Tibial artery (tissue), 4 donors: ENCODE measurements around the gene SPINK8.
A peak's percentile ranks its signal among the peaks of the same experiment; 100 is the strongest.
"Not testable (repeated sequence)": the region's sequence is repeated elsewhere in the genome, so short reads cannot be mapped to it uniquely, and the experiment has no call there.

ENCODE experiments used
- DNase-seq, 2 donors: peaks; one replicate each; pipeline ENCODE4 v3.0.0-alpha.2; 2019
- H3K27ac ChIP-seq, 2 donors: fragments of 200-600 bp; sonication (generic) in 1 of 2; 1 replicate in 1 of 2; 2 replicates in 1 of 2; pipeline ENCODE4 v1.5.1; 2018 to 2019; ENCODE audit warnings: mild to moderate bottlenecking in 1 of 2
- H3K27me3 ChIP-seq, 2 donors: fragments of 200-600 bp; sonication (generic) in 1 of 2; one replicate each; pipeline versions ENCODE4 v1.5.1 to v1.6.0; 2016 to 2019
- H3K36me3 ChIP-seq, 3 donors: fragments of 200-600 bp; sonication (generic) in 2 of 3; one replicate each; pipeline ENCODE4 v1.5.1; 2016 to 2019; ENCODE audit warnings: mild to moderate bottlenecking in 2 of 3
- H3K4me1 ChIP-seq, 4 donors: fragments of 200-600 bp; sonication (generic) in 2 of 4; 1 replicate in 3 of 4; 2 replicates in 1 of 4; pipeline ENCODE4 v1.5.1; 2016 to 2019
- H3K4me3 ChIP-seq, 2 donors: fragments of 200-600 bp; sonication (generic) in 1 of 2; 1 replicate in 1 of 2; 2 replicates in 1 of 2; pipeline ENCODE4 v1.5.1; 2018 to 2019; ENCODE audit warnings: mild to moderate bottlenecking in 2 of 2
- H3K9me3 ChIP-seq, 3 donors: fragments of 200-600 bp; sonication (generic) in 1 of 3; one replicate each; pipeline ENCODE4 v1.5.1; 2016 to 2019
- intact Hi-C: fragments of 100-400 bp; cut with DNase I; formaldehyde crosslinking; loops from one replicate; pipeline ENCODE4 v1.15.0; 2023; ENCODE audit warnings: low total_unique reads
- TF ChIP-seq, protein P1 (sequence below), 2 experiments: fragments of 200-600 bp in 1 of 2; fragments of 450-650 bp in 1 of 2; IDR thresholded peaks; one replicate each; pipeline ENCODE4 v1.5.1; 2017 to 2019; ENCODE audit warnings: antibody characterized with exemption in 2 of 2, mild to moderate bottlenecking in 1 of 2, moderate library complexity in 1 of 2

Gene SPINK8

DNA sequence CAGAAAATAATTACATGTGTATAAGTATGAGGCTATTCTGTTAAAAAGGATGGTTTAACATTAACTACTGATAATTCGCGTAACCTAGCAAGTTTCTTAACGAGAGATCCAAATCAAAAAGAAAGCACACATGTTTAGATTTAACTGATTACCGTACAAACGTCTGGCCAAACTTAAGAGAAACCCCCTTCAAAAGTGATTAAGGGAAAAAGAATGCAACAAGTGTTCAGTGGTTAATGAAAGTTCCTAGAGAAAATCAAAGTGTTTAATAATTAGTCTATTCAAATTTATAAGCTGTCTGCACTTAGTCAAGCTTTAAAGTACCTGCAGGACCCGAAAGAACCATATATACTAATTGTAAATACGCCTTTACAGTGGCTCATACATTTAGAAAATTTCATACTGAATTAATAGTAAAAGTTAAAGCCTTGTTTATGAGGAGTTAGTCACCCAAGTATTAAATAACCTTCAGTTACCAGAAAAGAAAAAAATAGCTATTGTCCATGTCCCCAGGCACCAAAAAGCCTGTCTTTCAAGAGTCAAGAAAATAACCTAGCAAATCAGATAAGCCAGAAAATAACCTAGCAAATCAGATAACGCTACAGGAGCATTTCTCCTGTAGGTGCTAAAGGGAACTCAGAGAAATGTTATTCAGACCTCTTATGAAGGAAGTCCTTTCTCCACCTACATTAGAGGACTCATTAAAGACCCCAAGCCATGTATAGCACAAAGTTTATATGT lies 58.0 kb downstream of the SPINK8 start:
- TF ChIP-seq, protein P1, sequence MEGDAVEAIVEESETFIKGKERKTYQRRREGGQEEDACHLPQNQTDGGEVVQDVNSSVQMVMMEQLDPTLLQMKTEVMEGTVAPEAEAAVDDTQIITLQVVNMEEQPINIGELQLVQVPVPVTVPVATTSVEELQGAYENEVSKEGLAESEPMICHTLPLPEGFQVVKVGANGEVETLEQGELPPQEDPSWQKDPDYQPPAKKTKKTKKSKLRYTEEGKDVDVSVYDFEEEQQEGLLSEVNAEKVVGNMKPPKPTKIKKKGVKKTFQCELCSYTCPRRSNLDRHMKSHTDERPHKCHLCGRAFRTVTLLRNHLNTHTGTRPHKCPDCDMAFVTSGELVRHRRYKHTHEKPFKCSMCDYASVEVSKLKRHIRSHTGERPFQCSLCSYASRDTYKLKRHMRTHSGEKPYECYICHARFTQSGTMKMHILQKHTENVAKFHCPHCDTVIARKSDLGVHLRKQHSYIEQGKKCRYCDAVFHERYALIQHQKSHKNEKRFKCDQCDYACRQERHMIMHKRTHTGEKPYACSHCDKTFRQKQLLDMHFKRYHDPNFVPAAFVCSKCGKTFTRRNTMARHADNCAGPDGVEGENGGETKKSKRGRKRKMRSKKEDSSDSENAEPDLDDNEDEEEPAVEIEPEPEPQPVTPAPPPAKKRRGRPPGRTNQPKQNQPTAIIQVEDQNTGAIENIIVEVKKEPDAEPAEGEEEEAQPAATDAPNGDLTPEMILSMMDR (IDR thresholded peaks at IDR 0.05), result no peak
- H3K27me3 ChIP-seq, result no peaks in the 10 kb centered on the region
- peaks cover 0 to under 1% (median 0%) of the 10 kb centered on the region in 3 donors for H3K36me3 ChIP-seq
- H3K4me3 ChIP-seq, result no peak overlapping the region
- no peak for DNase-seq
- H3K27ac ChIP-seq, result no peak overlapping the region
- intact Hi-C loops, result loop anchor here (2.0 to 5.0 kb wide), 2 partner anchors 122 to 161 kb away; no protein-coding TSS in a partner anchor
- no peaks in the 10 kb centered on the region for H3K9me3 ChIP-seq
- H3K4me1 ChIP-seq, result no peaks in the 10 kb centered on the region

DNA sequence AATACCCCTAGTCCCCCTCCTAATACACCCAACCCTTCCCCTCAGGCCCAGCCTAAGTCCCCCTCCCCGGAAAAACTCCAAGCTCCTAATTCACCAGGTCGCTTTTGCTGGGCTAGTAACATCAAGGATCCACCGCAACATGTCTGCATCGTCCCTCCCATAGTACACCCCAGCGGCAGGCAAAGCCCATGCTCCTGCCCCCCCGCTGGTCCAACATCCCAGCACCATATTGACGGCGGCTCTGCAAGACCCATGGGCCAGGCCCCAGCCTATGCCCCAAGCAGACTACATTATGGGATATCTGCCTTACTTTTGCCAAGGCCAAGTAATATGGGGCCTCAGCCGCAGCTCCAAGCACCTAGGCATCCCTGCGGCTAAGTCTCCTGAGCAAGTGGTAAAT lies 59.0 kb downstream of the SPINK8 start:
- H3K27ac ChIP-seq, result no peak overlapping the region
- H3K9me3 ChIP-seq, result no peaks in the 10 kb centered on the region
- no peaks in the 10 kb centered on the region for H3K27me3 ChIP-seq
- DNase-seq, result no peak
- TF ChIP-seq, protein P1 (IDR thresholded peaks at IDR 0.05), result no peak
- intact Hi-C loops, result no loop called here
- no peak overlapping the region for H3K4me3 ChIP-seq
- peaks cover 0 to 10% (median 4%) of the 10 kb centered on the region in 3 donors for H3K36me3 ChIP-seq
- no peaks in the 10 kb centered on the region for H3K4me1 ChIP-seq

GRCh38 chr3:48273594-48274211 lies 59.8 kb downstream of the SPINK8 start:
- intact Hi-C loops, result no loop called here

GRCh38 chr3:48271763-48272498 lies 61.5 kb downstream of the SPINK8 start:
- DNase-seq, result no peak
- no peaks in the 10 kb centered on the region for H3K4me1 ChIP-seq

More at GRCh38 chr3:48273594-48274211, 59.8 kb downstream of the SPINK8 start:
- Histone ChIP-seq H3K36me3 (peaks cover 5 to 18% (median 9%) of the 10 kb centered on the region in 3 donors), H3K4me3 (no peak overlapping the region), H3K27me3 (no peaks in the 10 kb centered on the region), H3K9me3 (no peaks in the 10 kb centered on the region), H3K27ac (no peak overlapping the region), H3K4me1 (no peaks in the 10 kb centered on the region)
- DNase-seq, result peak in 1 of 2 donors; percentile 47
- TF ChIP-seq, protein P1 (IDR thresholded peaks at IDR 0.05), result peak; percentile 73 to 80

GRCh38 chr3:48271223-48271622 lies 62.2 kb downstream of the SPINK8 start:
- peaks cover 5 to 40% (median 29%) of the 10 kb centered on the region in 3 donors for H3K36me3 ChIP-seq
- H3K4me3 ChIP-seq, H3K4me1 ChIP-seq, intact Hi-C loops, DNase-seq, H3K27me3 ChIP-seq, H3K27ac ChIP-seq, H3K9me3 ChIP-seq: not testable (repeated sequence)

More at GRCh38 chr3:48271763-48272498, 61.5 kb downstream of the SPINK8 start:
- Histone ChIP-seq H3K36me3 (peaks cover 5 to 34% (median 23%) of the 10 kb centered on the region in 3 donors), H3K9me3 (no peaks in the 10 kb centered on the region), H3K27ac (no peak overlapping the region), H3K27me3 (no peaks in the 10 kb centered on the region), H3K4me3 (no peak overlapping the region)
- intact Hi-C loops, result no loop called here
- TF ChIP-seq, protein P1 (IDR thresholded peaks at IDR 0.05), result no peak
